ENCODE measurements around the gene NUP98.

The NUP98 gene

DNA sequence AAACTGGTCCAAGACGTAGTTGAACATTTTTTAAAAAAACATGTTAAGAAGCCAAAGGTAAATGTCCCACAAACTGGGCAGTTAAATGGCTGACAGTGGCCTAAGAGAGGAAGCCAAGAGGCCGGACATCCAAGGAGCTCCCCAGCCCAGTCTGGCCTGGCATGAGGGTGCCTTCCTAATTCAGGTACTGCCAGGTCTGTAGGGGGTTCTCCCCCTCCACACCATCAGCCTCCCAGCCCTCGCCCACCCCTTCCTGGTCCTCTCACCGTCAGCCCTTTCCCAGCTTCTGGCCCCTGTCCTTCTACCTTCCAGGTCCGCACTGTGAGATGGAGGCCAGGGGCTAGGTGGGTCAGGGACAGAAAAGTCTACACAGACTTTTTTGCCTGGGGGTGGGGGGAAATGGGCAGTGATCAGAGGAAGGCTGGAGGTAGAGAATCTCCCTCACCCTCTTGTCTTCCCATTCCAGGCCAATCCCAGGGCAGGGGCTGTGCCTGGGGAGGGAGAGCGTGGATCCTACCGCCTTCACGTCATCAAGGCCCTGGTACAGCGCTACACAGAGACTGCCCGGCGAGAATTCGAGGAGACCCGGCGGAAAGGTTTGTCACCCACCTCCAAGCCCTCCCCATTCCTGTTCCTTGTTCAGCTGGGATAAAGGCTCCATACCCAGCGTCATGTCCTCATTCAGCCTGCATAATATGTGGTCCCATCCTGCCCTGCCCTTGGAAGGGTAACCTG lies 161.5 kb downstream of the NUP98 start:
- DNase-seq, result no peak

- no peak for DNase-seq
Observed at GRCh38 chr11:3632070-3632660, 165.2 kb downstream of the NUP98 start.

DNA sequence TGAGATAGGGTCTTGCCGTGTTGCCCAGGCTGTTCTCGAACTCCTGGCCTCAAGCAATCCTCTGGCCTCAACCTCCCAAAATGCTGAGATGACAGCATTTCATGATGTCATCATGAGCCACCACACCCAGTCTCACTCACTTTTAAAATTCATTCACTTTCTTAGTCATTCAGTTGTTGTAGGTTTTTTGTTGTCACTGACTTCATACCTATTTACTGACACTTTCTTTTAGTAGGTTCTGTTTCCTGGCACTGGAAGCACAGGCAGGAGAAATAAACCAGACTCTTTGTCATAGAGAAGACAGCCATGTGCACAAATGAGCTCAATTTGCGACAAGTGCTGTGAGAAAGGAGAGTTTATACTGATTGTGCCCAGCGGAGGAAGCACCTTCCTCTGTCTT lies 166.0 kb downstream of the NUP98 start:
- DNase-seq, result no peak

DNA sequence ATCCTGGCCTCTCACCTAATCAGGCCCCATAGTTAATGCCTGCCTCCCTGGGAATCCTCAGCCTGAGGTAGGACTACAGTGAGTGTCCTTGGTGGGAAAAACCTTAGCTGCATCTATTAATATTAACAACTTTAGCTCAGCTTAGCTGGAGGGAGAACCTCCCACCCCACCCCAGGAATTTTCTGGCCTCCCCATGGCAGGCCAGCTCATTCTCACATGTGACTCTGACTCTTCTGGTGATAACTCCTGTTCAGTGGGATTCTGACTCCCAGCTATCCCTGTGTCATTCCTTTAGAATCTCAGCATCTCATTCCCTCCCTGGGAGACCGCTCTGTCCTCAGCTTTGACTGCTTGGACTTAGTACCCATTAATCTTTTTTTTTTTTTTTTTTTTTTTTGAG lies 170.1 kb downstream of the NUP98 start:
- DNase-seq, result no peak

DNA sequence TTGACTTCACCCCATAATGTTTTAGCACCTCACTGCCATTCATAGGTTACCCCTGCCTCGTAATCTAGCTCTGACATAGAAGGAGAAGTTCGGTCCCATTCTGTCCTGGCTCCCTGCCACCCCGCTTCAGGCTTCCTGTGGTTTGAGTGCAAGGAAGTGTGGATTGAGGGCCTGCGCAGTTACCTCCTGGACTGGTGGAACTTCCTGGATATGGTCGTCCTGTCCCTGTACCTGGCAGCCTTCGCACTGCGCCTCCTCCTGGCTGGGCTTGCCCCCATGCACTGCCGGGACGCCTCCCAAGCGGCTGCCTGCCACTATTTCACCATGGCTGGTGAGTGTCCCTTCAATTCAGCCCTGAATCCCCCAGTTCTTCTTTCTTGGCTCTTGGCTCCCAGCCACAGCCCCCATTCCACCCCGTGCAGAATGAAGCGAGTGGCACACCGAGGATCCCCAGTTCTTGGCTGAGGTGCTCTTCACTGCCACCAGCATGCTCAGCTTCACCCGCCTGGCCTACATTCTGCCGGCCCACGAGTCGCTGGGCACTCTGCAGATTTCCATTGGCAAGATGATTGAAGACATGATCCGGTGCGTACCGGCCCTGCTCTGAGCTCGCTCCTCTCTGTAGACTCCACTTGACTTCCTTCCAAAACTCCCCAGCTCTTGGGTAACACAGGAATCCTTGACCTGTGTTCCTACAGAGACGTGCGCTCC lies 170.9 kb downstream of the NUP98 start:
- DNase-seq, result no peak
